Astrocyte (in vitro differentiated cells and primary cell): ENCODE measurements around the gene RAD51B.

ENCODE experiments used
- CTCF ChIP-seq: IDR thresholded peaks from 2 replicates; pipeline ENCODE4 v1.5.1; 2011; ENCODE audit warnings: low read depth, mild to moderate bottlenecking, inconsistent platforms, low read length, moderate library complexity; ENCODE audit not compliant: insufficient read depth
- EZH2 ChIP-seq: IDR thresholded peaks from 2 replicates; pipeline ENCODE4 v1.6.1; 2012; ENCODE audit warnings: mild to moderate bottlenecking, low read length, inconsistent platforms; ENCODE audit not compliant: insufficient read depth

GRCh38 chr14:68246786-68247105 lies 427.2 kb downstream of the RAD51B start:
- TF ChIP-seq CTCF (no peak), EZH2 (no peak)
